A172 (cell line): Measurements from ENCODE around the gene SORD. TPM values are rescaled to one million over a fixed set of nuclear protein-coding genes. Genes with fewer than 3 reads are reported as not detected.
"Not testable (repeated sequence)": the region's sequence is repeated elsewhere in the genome, so short reads cannot be mapped to it uniquely, and the experiment has no call there.

Source experiments
- DNase-seq: peaks from one replicate; pipeline ENCODE4 v3.0.0-alpha.2; 2015; ENCODE audit warnings: low spot score
- total RNA-seq: library from RNA; depleted of rRNA; stranded (reverse); fragments of >200 nt; shearing (Covaris generic); gene quantifications from 2 replicates; pipeline ENCODE4 v1.2.3, GENCODE V29; 2014

The SORD gene
- total RNA-seq, 1 experiment from 2014 or later: 27.6 TPM

DNA sequence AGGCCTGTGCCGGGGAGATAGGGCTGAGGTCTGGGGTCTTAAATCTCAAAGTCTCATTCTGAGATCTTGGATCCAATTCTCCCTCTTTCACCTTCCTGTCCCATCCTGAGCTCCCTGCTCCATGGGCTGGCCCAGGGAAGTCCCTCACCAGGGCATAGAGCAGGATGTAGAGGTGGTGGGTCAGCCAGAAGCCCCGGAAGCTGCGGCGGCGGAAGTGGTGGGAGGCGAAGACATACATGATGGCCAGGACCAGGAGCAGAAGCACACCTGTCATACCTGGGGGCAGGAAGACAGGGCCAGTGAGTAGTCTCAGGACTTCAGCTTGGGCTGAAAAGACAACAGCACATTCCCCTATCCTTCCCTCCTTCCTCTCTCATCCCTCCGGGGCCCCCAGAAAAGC lies 74.5 kb downstream of the SORD start:
- DNase-seq: no peak

DNA sequence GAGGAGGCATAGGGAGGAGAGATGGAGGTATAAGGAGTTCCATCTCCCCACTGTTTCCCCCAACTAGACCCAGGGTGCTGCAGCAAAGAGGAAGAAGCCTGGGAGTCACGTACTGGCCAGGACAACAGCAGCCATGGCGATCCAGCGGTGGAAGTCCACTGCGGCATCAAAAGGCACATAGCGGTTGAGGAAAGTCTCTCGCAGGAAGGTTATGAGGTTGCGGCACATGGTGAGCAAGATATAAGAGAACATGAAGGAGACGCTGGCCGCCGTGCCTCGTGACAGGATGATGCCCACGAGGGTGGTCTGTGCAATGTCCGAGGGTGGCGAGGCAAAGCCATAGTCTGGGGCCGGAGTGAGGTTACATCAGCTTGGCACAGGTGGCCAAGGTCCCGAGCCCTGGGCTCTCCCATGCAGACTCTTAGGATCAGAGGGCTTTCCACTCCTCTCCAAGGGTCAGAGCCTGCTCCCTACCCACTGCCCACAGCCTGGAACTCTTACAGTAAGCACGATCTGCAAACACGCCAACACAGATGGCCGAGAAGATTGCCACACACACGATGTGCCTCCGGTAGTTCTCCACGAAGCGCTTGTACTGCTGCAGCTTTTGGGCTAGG lies 76.7 kb downstream of the SORD start:
- no peak for DNase-seq

DNA sequence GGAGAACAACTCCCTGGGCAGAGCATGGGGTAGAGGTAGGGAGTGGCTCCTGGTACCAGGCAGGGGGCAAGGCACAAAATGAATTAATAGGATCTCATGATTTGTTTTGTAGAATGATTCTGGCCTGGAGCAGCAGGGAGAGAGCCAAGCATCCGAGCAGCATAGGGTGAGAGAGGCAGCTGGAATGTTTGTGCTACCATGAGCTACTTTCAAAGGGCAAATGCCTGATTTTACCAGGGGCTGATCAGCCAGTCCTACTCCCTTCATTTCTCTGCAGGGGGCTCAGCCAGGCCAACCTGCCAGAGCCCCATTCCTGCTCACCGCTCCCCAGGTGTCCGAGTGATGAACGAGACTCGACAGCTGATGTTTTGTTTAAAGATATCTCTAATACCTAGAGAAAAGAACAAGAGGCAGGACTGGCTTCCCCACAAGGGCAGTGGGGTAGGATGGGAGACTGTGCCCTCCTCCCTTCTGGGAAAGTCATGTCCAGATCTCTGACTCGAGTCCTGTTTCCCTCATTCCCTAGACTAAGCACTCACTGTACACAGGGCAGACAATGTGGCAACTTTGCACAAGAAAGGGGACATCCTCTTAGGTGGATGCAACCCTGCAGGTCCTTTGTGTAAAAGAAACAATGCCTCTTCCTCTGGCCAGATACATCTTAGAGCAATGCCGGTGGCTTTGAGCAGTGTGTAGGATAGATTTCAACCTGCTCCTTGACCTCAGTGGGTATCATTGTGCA lies 78.1 kb downstream of the SORD start:
- no peak for DNase-seq

DNA sequence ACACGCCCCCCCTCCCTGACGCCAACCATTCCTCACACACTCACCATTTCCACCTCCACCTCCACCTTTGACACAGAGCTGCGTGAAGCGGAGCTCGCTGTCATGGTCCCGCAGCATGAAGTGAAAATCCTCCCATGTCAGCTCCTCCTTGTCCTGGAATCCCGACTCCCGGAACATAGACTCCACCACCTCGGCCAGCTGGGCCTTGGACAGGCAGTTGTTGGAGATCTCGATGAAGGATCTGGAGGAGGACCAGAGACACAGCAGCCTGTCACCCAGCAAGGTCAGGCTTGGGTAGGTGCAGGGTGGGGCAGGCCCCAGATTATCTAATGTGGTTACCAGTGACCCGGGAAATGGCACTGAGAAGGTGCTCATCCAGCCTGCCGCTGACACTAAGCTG lies 78.8 kb downstream of the SORD start:
- no peak for DNase-seq

DNA sequence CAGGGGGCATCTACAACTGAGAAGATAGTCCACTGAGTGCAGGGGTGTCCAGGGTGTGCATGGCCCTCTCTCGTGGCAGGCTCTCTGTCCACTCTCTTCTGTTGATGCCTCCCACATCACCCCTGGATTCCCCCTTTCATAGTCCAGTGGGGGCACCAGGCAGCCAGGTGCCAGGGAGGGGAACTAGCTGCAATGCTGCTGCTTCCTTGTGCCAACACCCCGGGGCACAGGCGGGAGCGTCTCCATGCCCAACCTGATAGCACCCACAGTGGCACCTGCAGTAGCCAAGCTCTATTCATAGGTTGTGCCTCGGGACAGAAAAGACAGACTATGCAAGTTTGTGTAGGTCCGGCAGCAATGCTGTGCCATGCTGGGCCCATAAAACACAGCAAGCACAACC lies 79.2 kb downstream of the SORD start:
- DNase-seq: no peak

DNA sequence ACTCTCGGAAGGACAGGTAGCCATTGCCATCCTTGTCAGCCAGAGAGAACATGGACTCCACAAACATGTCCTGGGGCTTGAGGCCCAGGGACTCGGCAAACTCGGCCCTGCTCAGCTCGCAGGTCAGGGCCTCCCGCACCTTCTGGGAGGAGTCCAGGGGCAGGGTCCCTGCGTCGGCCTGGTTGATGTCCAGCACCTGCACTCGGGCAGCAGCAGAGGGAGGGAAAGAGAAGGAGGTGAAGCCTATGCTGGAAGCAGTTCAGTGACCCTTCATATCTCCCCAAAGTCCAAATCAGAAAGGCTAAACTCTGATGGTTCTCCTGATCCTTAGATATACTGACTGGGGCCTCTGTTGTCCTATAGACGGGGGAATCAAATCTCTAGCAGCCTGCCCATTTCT lies 81.2 kb downstream of the SORD start:
- DNase-seq: not testable (repeated sequence)

DNA sequence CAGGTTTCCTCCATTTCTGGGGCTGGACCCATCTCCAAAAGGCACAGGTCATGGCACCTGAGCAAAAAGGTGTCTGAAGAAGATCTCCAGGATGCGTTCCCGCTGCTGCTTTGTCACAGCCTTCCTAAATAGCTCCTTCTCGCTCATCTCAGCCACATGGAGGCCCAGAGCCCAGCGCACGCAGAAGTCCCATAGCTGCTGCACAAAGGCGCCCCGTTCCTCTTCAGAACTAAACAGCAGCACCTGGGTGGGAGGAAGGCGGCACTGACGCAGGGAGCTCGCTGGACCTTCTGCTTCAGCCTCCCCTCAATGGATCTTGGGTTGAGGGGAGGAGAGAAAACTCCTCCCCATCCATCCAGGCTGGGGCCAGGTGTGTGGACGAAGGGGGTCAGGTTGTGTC lies 82.6 kb downstream of the SORD start:
- DNase-seq: no peak

DNA sequence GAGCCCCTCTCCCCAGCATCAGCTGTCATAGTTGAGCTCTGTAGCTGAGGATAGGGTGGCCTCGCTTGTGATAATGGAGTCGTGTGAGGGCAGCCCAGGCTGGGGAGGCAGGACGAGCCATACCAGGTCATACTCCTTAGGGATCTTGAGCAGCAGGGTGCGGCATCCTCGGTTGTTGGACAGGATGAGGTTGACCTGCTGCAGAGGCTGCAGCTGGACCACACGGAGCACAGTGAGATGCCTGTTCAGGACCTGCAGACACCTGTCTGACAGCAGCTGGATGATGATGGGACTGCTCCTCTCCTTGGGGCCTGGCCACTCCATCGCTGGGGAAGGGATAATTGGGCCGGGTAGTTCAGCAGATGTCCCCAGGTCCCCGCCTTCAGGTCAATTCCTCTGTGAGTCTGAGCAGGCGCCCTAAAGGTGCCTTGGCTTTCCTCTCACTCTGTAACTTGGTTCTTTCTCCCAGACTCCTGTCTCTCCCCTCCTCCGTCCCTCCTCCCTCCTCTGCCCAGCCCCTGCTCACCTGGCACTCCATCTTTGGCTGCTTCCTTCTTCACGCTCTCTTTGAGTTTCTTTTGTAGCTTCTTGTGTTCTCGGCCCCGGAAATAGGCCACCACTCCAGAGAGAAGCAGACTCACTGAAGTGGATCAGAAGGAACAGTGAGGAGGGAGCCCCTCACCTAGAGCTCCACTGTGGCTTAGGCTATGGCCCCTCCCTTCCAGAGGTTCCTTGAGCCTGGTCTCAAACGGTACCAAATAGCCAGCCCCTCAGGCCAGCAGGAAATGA lies 83.2 kb downstream of the SORD start:
- DNase-seq: no peak

DNA sequence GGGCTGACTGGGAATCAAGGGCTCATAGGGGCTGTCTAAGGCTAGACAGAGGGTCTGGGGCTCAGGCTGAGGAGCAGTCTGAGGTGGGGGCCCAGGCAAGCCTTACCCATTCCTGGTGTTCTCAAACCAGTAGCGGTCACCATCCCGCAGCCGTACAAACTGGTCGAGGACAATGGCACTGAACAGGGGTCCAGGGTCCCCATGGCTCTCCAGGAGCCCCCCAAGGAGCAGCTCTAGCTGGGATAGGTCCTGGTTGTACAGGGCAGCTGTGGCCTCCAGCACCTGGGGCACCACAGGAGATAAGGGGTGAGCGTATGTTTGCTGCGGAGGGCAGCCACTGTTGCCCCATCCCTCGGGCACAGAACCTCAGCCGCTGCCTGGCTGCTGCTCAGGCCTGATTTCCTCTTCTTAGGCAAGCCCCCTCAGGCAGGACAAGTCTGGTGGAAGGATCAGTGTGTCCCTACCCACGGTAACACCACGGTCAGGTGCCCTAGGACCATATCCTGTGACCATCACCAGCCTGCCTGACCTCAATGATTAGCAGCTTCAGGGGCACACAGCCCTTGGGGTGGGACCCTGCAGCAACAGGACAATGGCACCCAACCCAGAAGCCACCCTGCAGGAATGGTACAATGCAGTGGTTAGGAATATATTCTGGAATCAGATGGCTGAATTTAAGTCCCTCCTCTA lies 85.1 kb downstream of the SORD start:
- DNase-seq: no peak

DNA sequence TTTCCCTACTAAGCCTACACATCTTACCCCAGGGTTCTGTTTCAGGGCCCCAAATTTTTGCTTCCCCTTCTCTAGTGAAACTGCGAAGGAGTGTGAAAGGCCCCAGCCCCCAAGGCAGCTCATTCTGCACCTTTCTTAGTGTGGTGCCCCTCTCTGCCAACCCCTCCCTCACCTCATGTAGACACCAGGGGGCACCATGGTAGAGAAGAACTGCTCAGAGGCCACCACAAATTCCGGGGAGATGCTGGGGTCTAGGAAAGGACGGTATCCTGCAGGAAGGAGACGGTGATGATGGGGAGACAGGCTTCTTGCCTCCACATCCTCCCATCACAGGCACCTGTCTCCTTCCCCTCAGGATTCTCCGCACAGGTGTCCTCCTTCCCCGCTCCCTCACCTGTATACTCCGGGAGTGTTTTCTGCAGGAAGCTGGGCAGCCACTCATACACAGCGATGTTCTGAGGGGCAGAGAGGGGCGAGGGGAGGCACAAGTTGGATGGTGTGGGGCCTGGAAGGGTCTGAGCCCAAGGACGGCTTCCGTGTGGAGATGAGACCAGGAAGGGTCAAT lies 87.3 kb downstream of the SORD start:
- no peak for DNase-seq

DNA sequence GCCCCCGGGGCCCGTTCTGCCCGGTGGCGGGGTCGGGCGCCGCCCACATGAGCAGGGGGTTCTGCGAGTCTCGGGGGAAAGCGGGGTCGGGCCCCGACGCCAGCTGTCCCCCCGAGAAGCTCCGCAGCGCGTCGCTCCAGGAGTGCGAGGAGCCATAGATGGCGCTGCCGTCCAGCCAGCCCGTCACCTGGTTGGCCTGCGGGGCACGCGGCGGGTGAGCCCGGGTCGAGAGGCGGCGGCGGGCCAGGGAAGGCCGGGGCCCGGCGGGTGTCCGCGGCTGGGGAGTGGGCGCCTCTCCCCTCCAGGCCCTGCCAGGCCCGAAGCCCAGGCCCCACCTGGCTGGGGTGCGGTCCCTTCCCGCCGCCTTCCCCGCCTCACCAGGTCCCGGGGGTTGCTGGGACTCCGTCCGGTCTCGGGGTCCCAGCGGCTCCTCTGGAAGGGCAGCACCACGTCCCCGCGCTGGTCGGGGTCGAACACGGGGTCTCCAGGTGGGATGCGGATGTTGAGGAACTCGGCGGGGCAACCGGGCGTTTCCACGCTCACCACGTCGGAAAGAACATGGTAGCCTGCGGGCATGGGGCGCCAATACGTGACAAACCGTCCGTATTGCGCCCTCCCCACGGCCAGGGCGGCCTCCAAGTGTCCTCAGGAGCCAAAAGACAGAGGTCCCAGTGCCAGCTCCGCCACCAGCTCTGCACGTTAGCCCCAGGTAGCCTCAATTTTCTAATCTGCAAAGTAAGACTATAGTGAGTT lies 88.6 kb downstream of the SORD start:
- no peak for DNase-seq

DNA sequence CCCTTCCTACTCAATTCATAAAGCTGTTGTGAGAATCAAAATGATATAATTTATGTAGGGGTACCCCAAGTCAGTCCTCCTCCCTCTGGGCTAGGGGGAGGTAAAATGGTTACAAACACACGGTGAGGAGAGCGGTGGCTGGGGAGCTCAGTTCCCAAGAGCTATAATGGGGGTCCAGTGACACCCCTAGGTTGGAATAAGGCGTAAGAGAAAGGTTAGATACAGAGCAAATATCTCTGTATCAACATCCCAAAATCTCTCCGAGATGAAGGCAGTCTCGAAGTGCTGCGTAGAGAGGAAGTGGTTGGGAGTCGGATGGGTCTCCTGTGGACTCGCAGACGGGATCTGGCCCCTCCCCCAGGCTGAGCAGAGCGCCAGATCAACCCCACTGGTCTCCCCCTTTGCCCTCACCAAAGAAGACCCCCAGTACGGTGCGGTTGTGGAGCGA lies 89.2 kb downstream of the SORD start:
- DNase-seq: no peak

DNA sequence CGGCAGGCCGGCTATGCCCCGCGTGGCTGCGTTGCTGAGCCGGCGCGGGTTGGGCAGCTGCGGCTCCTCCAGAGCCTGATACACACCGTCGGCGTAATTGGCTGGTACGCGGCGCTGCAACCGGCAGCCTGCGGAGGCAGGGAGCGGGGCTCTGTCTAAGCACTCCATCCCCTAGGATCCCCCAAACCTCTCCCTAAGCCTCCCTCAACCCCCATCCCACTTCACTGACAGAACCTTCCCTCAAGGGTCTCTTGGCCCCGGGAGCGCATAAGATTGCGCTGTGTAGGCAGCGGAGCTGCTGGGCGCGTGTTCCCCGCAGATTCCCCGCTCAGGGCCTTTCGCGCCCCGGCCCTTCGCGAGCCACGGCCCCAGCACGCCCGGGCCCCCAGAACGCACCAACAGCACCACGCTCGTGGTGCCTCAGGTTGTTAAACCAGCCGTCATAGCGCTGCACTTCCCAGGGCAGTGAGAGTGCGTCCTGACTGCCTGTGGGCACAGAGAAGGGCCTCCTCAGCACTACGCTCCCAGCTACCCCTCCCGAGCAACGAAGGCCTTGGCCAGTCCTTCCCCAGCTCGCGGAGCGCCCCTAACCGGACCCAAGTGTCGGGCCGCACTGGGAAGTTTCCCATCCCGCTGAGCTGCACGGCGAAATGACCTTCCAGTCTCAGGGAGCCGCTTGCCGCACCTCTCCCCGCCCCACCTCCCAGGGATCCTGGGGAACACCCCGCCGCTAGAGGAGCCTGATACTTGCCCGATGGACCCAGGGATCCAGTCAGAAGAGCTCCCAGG lies 89.8 kb downstream of the SORD start:
- DNase-seq: no peak

DNA sequence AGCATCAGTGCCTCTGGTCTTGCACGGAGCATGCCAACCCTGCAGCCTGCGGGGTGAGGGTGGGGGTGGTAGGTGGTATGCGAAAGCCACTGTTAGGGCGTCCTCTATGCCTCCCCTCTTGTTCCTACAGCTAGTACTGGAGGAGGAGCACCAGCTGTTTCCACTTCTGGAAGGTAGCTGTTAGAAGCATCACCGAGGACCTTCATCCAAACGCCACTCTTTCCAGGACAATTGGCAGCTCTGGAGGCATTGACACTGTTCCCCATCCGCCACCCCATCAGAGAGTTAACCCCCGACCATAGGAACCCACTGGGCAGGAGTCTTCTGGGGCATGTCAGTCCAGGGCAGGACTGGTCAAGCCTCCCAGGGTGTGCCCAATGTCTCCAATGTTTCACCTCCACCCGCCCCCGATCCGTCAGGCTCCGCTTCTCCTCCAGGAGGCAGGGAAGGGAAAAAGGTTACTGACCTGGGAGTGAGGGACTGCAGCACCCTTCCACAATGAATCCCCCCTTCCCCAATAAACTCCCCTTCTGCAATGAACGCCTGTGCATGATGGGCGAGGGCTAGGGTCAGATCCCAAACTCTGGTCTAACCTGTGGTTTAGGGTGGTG lies 90.5 kb downstream of the SORD start:
- no peak for DNase-seq

DNA sequence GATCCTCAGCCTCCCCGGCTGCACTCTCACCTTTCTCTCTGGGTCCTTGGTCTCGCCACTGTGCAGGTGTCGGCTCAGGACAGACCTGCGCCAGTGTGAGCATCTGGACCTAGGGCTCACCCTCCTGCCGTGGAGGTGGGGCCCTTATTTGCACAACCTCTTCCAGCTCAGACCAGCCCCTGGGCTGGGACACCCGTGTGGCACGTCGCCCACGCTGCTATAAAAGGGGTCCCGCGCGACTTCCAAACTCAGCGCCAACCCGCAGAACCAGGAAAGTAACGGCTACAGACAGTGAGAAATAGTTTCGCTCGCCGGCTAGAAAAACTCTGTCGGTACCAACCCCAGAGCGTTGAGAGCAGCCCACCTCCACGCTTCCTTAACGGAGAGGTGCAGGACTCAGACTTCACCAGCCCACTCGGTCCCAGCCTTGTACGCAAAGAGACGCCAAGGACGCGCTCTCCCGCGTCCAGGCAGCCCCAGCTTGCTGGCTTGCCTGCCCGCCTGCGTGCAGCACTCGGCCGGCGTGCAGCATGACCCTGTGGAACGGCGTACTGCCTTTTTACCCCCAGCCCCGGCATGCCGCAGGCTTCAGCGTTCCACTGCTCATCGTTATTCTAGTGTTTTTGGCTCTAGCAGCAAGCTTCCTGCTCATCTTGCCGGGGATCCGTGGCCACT lies 91.2 kb downstream of the SORD start, which contains the start of the genes DUOX2 and DUOXA2:
Gene DUOX2 (minus strand): TSS at position 97 of the 675 bp plus-strand sequence. CDS start 761 bp downstream, outside the sequence.
Gene DUOXA2 (plus strand): TSS at position 251 of the 675 bp plus-strand sequence. CDS start 280 bp downstream, at position 531.
- no peak for DNase-seq

DNA sequence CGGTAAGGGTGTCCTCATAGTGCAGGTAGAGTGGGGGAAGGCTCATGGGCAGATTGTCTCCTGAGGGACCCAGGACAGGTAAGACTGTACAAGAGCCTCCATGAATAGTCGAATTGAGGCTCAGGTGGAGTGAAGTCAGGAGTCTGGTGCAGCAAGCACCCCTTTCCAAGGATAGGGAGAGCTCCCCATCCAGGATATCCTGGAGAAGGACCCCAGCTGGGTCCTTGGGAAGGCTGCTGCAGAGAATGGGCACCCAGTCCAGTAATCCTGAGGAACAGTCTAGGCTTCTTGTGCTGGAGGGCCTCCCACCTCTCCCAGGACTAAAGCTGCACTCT lies 91.7 kb downstream of the SORD start:
- no peak for DNase-seq

DNA sequence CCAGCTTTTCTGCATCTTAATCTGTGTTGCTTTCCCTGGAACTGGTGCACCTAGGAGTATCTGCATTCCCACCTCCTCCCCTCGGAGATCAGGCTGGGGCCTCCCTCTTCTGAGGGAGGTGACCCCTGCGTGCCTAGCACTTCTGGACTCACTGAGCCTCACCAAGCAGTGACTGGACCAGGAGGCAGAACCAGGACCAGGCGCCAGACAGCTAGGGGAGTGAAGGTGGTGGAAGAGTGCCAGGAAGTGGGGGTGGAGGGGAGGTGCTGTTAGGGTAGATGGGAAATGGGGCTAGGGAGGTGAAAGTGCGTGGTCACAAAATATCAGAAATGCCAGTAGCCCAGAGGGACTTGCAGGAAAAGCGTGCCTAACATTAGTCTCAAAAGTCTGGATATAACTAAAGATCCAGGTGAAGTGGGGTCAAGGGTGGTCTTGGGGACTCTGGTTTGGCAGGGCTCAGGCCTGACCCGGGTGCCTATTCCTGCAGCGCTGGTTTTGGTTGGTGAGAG lies 92.4 kb downstream of the SORD start:
- DNase-seq: no peak

DNA sequence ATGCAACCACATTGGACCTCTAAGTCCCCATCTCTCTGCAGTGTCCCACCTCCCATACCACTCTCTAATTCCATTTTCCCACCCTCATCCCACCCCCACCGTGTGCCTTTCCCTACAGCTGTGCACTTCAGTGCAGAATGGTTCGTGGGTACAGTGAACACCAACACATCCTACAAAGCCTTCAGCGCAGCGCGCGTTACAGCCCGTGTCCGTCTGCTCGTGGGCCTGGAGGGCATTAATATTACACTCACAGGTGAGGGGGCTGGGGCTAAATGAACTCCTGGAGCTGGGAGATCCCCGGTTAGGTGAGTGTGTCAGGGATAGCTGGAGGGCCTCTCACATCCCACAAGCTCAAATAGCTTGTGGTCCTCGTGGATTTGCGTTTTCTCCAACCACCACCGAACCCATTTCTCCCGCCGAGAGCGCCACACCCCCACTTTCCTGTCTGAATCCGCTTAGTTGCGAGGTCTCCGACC lies 93.0 kb downstream of the SORD start:
- DNase-seq: no peak
